ENCODE measurements around the gene GABRA5.

Gene GABRA5

GRCh38 chr15:26883466-26883865 is 16.6 kb downstream of the GABRA5 start:
- TF ChIP-seq CTCF (IDR thresholded peaks at IDR 0.05; ENCODE audit: low read depth, low read length) = no peak
- DNase-seq (ENCODE audit: low read depth, low spot score) = no peak
- H3K4me3 ChIP-seq (ENCODE audit: low read depth, low read length) = no peak overlapping the region
- in situ Hi-C loops (cut with HindIII; ENCODE audit: low sequenced_read_pairs) = no loop called here

- no peak for DNase-seq (ENCODE audit: low read depth, low spot score)
- TF ChIP-seq CTCF (IDR thresholded peaks at IDR 0.05; ENCODE audit: low read depth, low read length) = no peak
- in situ Hi-C loops (cut with HindIII; ENCODE audit: low sequenced_read_pairs) = no loop called here
These were observed 19.7 kb downstream of the GABRA5 start for GRCh38 chr15:26886566-26886965.

GRCh38 chr15:26887926-26888666 is 21.2 kb downstream of the GABRA5 start:
- in situ Hi-C loops (cut with HindIII; ENCODE audit: low sequenced_read_pairs) = no loop called here
- DNase-seq (ENCODE audit: low read depth, low spot score) = no peak
- no peak overlapping the region for H3K4me3 ChIP-seq (ENCODE audit: low read depth, low read length)
- no peak for TF ChIP-seq CTCF (IDR thresholded peaks at IDR 0.05; ENCODE audit: low read depth, low read length)

More at GRCh38 chr15:26886566-26886965, 19.7 kb downstream of the GABRA5 start:
- no peak overlapping the region for H3K4me3 ChIP-seq (ENCODE audit: low read depth, low read length)

- DNase-seq (ENCODE audit: low read depth, low spot score) = no peak
- no peak for TF ChIP-seq CTCF (IDR thresholded peaks at IDR 0.05; ENCODE audit: low read depth, low read length)
- in situ Hi-C loops (cut with HindIII; ENCODE audit: low sequenced_read_pairs) = no loop called here
- no peak overlapping the region for H3K4me3 ChIP-seq (ENCODE audit: low read depth, low read length)
These were observed 21.9 kb downstream of the GABRA5 start for GRCh38 chr15:26888761-26889160.

- H3K4me3 ChIP-seq (ENCODE audit: low read depth, low read length) = no peak overlapping the region
- in situ Hi-C loops (cut with HindIII; ENCODE audit: low sequenced_read_pairs) = no loop called here
- peak; percentile 79 for DNase-seq (ENCODE audit: low read depth, low spot score)
These were observed 22.5 kb downstream of the GABRA5 start for GRCh38 chr15:26889298-26889898.

GRCh38 chr15:26890451-26890850 is 23.6 kb downstream of the GABRA5 start:
- DNase-seq (ENCODE audit: low read depth, low spot score) = no peak
- no peak for TF ChIP-seq CTCF (IDR thresholded peaks at IDR 0.05; ENCODE audit: low read depth, low read length)
- in situ Hi-C loops (cut with HindIII; ENCODE audit: low sequenced_read_pairs) = no loop called here
- H3K4me3 ChIP-seq (ENCODE audit: low read depth, low read length) = no peak overlapping the region

More at GRCh38 chr15:26889298-26889898, 22.5 kb downstream of the GABRA5 start:
- TF ChIP-seq CTCF (IDR thresholded peaks at IDR 0.05; ENCODE audit: low read depth, low read length) = peak; percentile 45
